GM12892 (cell line): Measurements from ENCODE around the gene ANO2.

ENCODE experiments used
- POLR2AphosphoS5 ChIP-seq: IDR thresholded peaks from 2 replicates; pipeline ENCODE4 v1.6.1; 2011; ENCODE audit warnings: low read depth, low read length, control low read depth
- TAF1 ChIP-seq: IDR thresholded peaks from 2 replicates; pipeline ENCODE4 v1.6.1; 2011; ENCODE audit warnings: low read depth, mild to moderate bottlenecking, control low read depth, low read length, borderline replicate concordance

DNA sequence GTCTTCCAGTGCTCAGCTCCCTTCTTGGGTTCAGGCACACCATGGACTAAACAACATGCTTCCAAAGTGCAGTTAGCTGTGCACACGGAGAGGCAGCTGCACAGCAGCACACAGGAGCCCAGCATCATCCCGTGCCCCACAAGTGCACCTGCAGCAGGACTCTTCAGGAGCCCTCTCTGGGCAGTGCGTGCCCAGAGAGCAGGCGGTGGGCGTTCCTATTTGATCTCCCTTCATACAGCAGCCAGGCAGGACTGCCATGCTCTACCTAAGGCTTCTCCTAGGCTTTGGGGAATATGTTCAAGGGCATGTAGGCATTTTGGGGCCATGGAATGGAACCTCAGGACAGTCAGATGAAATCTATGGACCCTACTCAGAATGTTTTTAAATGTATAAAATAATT is 35.5 kb downstream of the ANO2 start:
- no peak for TF ChIP-seq TAF1
- TF ChIP-seq POLR2AphosphoS5, result no peak
